HepG2 (cell line): ENCODE data around the gene CHMP4B.

Experiments
- CREB1 ChIP-seq, 2 experiments: fragments of 450-650 bp in 1 of 2; IDR thresholded peaks; 2 replicates each; pipeline ENCODE4 v1.6.1; 2016 to 2017; ENCODE audit warnings: control low read depth in 1 of 2, mild to moderate bottlenecking in 1 of 2, missing compliant biosample characterization in 1 of 2, missing genetic modification characterization in 1 of 2
- FOXM1 ChIP-seq: sonication (generic); formaldehyde crosslinking; IDR thresholded peaks from 2 replicates; pipeline ENCODE4 v1.5.0; 2020; ENCODE audit warnings: missing genetic modification reagents
- JUND ChIP-seq: sonication (generic); formaldehyde crosslinking; IDR thresholded peaks from 2 replicates; pipeline ENCODE4 v1.8.0; 2022; ENCODE audit warnings: mild to moderate bottlenecking, missing genetic modification reagents
- KDM1A ChIP-seq: IDR thresholded peaks from 2 replicates; pipeline ENCODE4 v1.6.1; 2016; ENCODE audit warnings: missing compliant biosample characterization
- NCOA1 ChIP-seq: sonication (generic); formaldehyde crosslinking; IDR thresholded peaks from 2 replicates; pipeline ENCODE4 v1.9.0; 2021; ENCODE audit warnings: missing genetic modification reagents
- POLR2AphosphoS5 ChIP-seq: IDR thresholded peaks from 2 replicates; pipeline ENCODE4 v1.6.1; 2012; ENCODE audit warnings: low read depth, low read length
- RAD21 ChIP-seq: fragments of 450-650 bp; formaldehyde crosslinking; IDR thresholded peaks from 2 replicates; pipeline ENCODE4 v1.5.0; 2020; ENCODE audit warnings: mild to moderate bottlenecking
- SIN3A ChIP-seq: IDR thresholded peaks from 2 replicates; pipeline ENCODE4 v1.6.1; 2011; ENCODE audit warnings: low read depth, mild to moderate bottlenecking, control low read depth, low read length, borderline replicate concordance
- YY1 ChIP-seq: IDR thresholded peaks from 2 replicates; pipeline ENCODE4 v1.6.1; 2011; ENCODE audit warnings: low read length, low read depth, moderate library complexity, mild to moderate bottlenecking; ENCODE audit not compliant: insufficient read depth, insufficient replicate concordance
- TF ChIP-seq, protein P1 (sequence below): sonication (generic); formaldehyde crosslinking; IDR thresholded peaks from 2 replicates; pipeline ENCODE4 v1.8.1; 2023; ENCODE audit warnings: mild to moderate bottlenecking, moderate library complexity, missing genetic modification reagents
- TF ChIP-seq, protein P2 (sequence below): sonication (generic); formaldehyde crosslinking; IDR thresholded peaks from 2 replicates; pipeline ENCODE4 v1.5.0; 2020; ENCODE audit warnings: mild to moderate bottlenecking, missing genetic modification reagents, moderate library complexity
- TF ChIP-seq, protein P3 (sequence below): sonication (generic); formaldehyde crosslinking; IDR thresholded peaks from 2 replicates; pipeline ENCODE4 v1.5.0; 2020; ENCODE audit warnings: missing genetic modification reagents
- TF ChIP-seq, protein P4 (sequence below): sonication (generic); formaldehyde crosslinking; IDR thresholded peaks from 2 replicates; pipeline ENCODE4 v1.8.1; 2023; ENCODE audit warnings: missing genetic modification reagents, mild to moderate bottlenecking, borderline replicate concordance

DNA sequence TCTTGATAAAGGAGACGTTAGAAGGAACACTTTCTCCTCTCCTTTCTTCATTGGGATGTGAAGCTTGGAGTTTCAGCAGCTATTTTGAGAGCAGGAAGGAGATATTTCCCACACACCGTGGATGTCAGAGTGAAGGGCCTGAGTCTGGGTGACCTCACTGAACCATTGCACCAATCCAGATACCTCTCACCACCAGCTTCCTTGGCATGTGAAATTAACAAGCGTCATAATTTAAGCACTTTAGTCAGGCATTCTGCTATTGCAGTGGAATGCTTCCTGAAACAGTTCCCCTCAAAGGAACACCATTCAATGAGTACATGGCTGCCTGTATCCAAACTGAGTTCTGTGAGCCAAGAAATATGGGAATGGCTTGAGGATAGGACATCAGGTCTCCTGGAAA lies 83.7 kb downstream of the CHMP4B start:
- no peak for TF ChIP-seq KDM1A (CRISPR knock-in tag)
- no peak for TF ChIP-seq CREB1 (IDR thresholded peaks at IDR 0.05)
- TF ChIP-seq CREB1 (CRISPR knock-in tag; IDR thresholded peaks at IDR 0.05), result no peak
- TF ChIP-seq POLR2AphosphoS5, result no peak
- TF ChIP-seq, protein P1, sequence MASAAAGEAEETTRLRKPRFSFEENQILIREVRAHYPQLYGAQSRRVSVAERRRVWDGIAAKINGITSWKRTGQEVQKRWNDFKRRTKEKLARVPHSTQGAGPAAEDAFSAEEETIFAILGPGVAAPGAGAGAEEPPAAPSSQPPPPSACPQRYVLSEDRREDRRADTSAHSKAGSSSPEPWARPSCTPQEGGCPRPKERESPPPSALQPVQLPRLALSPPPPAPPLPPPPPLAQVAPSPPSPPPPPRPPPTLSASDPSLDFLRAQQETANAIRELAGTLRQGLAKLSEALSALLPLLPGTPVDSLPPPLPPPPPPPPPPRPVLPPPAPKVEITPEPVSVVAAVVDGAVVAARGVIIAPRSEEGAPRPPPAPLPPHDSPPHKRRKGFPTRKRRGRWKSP (CRISPR knock-in tag), result no peak
- TF ChIP-seq RAD21 (CRISPR knock-in tag), result no peak
- no peak for TF ChIP-seq NCOA1 (CRISPR knock-in tag)
- TF ChIP-seq, protein P2, sequence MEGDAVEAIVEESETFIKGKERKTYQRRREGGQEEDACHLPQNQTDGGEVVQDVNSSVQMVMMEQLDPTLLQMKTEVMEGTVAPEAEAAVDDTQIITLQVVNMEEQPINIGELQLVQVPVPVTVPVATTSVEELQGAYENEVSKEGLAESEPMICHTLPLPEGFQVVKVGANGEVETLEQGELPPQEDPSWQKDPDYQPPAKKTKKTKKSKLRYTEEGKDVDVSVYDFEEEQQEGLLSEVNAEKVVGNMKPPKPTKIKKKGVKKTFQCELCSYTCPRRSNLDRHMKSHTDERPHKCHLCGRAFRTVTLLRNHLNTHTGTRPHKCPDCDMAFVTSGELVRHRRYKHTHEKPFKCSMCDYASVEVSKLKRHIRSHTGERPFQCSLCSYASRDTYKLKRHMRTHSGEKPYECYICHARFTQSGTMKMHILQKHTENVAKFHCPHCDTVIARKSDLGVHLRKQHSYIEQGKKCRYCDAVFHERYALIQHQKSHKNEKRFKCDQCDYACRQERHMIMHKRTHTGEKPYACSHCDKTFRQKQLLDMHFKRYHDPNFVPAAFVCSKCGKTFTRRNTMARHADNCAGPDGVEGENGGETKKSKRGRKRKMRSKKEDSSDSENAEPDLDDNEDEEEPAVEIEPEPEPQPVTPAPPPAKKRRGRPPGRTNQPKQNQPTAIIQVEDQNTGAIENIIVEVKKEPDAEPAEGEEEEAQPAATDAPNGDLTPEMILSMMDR (CRISPR knock-in tag), result no peak
- TF ChIP-seq JUND (CRISPR knock-in tag), result no peak
- TF ChIP-seq YY1, result no peak
- TF ChIP-seq SIN3A, result no peak
- TF ChIP-seq FOXM1 (CRISPR knock-in tag), result no peak
- TF ChIP-seq, protein P3, sequence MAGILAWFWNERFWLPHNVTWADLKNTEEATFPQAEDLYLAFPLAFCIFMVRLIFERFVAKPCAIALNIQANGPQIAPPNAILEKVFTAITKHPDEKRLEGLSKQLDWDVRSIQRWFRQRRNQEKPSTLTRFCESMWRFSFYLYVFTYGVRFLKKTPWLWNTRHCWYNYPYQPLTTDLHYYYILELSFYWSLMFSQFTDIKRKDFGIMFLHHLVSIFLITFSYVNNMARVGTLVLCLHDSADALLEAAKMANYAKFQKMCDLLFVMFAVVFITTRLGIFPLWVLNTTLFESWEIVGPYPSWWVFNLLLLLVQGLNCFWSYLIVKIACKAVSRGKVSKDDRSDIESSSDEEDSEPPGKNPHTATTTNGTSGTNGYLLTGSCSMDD (CRISPR knock-in tag), result no peak
- TF ChIP-seq, protein P4, sequence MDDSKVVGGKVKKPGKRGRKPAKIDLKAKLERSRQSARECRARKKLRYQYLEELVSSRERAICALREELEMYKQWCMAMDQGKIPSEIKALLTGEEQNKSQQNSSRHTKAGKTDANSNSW (CRISPR knock-in tag), result no peak
